ENCODE data around the gene TMEM255A. TPM values are rescaled to one million over a fixed set of nuclear protein-coding genes. Genes with fewer than 3 reads are reported as not detected.

The TMEM255A gene
- polyA plus RNA-seq, 1 donor from 2014 or later = 0.33 TPM

DNA sequence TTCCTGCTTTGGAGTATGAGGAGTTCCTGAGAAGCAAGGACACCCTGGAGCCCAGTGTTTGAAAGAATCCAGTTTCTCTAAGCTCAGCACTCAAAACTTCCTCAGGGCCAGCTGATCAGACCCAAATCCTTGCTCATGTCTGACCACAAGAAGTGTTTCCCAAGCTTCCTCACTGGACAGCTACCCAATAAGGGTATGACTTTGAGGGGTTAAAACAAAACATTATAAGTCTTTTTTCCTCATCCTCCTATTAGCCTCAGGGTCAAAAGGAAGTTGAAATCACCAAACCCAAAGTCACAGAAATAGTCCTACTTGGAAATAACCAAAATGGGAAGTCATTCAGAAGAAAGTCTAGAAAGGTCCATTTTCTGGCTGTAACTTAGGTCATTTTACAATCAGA, 46.9 kb downstream of the TMEM255A start:
- H3K27ac Mint-ChIP-seq = peak overlapping the region in 1 of 3 donors; percentile 13
- H3K4me3 Mint-ChIP-seq = no peak overlapping the region
- H3K27me3 Mint-ChIP-seq = peaks cover 1% of the 10 kb centered on the region
- no peaks in the 10 kb centered on the region for H3K9me3 Mint-ChIP-seq
- no peaks in the 10 kb centered on the region for H3K36me3 Mint-ChIP-seq
- H3K4me1 Mint-ChIP-seq = peaks cover 0 to 5% (median 2%) of the 10 kb centered on the region in 3 donors

DNA sequence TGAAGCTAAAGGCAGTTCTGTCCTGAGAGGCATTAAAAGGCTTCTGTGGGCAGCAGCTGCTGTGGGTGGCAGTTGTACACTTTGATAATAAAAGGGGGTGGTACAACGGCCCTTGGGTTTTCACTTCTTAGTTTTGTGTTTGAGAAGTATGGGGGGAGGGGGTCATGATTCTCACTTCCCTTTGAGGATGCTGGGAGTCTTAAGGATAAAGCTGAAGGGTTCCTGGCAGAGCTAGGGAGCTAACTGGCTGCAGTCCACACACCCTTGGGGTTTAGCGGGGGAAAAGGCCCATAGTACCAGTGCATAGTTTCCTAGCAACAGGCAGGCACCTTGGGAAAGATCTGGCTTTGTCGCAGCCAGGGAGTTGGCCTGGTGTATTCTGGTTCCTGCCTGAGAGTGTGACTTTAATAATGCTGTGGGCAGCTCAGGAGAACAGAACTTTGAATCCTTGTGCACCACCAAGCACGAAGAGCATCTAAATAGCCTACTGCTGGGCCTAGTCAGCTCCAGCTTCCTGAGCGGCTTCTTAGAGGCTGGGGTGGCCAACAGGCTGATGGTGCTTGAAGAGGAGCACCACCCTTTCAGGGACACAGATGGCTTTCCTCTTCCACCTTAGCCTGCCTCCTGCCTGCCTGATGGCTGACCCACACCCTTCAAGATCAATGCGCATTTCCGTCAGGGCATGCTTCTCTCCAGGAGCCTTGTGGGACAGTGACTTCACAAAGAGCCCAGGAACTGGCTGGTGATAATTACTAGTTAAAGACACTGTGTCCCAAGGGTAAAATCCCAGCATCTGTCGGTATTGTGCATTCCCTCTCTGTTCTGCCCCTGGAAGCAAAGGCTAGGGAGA, 48.2 kb downstream of the TMEM255A start:
- no peaks in the 10 kb centered on the region for H3K36me3 Mint-ChIP-seq
- no peak overlapping the region for H3K27ac Mint-ChIP-seq
- no peak overlapping the region for H3K4me3 Mint-ChIP-seq
- H3K27me3 Mint-ChIP-seq = peaks cover 1% of the 10 kb centered on the region
- H3K4me1 Mint-ChIP-seq = peaks cover 0 to 5% (median 2%) of the 10 kb centered on the region in 3 donors
- H3K9me3 Mint-ChIP-seq = no peaks in the 10 kb centered on the region

DNA sequence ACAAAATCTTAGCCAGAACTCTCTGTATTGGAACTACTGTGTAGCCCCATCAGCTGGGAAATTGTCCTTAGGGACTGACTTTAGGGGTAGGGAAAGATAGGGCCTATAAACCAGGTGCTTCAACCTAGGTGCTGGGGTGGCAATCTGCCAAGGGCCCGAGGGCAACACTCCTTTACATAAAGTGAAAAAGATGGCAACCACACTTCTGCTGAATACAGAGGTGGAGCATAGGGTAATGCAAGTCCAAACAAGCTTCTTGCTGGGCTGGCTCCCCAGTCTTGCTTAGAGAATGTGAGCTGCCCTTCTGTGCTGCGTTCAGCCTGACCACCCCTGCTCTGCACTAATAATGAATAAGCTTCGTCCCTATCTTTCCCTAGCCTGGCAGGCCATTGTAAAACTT, 50.9 kb downstream of the TMEM255A start:
- peaks cover 0 to 5% (median 2%) of the 10 kb centered on the region in 3 donors for H3K4me1 Mint-ChIP-seq
- H3K4me3 Mint-ChIP-seq = no peak overlapping the region
- no peaks in the 10 kb centered on the region for H3K36me3 Mint-ChIP-seq
- H3K27me3 Mint-ChIP-seq = peaks cover 1% of the 10 kb centered on the region
- no peaks in the 10 kb centered on the region for H3K9me3 Mint-ChIP-seq
- H3K27ac Mint-ChIP-seq = no peak overlapping the region

DNA sequence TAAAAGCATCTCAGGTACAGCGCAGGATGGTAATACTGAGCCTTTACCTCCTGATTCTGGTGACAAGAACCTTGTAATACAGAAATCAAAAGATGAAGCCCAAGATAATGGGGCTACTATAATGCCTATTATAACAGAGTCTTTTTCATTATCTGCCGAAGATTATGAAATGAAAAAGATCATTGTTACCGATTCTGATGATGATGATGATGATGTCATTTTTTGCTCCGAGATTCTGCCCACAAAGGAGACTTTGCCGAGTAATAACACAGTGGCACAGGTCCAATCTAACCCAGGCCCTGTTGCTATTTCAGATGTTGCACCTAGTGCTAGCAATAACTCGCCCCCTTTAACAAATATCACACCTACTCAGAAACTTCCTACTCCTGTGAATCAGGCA, 57.5 kb downstream of the TMEM255A start:
- Mint-ChIP-seq H3K27me3 (no peaks in the 10 kb centered on the region), H3K9me3 (no peaks in the 10 kb centered on the region), H3K4me3 (peak overlapping the region in 1 of 4 donors; percentile 33), H3K4me1 (peaks cover 5 to 9% (median 6%) of the 10 kb centered on the region in 3 donors), H3K27ac (no peak overlapping the region), H3K36me3 (no peaks in the 10 kb centered on the region)

DNA sequence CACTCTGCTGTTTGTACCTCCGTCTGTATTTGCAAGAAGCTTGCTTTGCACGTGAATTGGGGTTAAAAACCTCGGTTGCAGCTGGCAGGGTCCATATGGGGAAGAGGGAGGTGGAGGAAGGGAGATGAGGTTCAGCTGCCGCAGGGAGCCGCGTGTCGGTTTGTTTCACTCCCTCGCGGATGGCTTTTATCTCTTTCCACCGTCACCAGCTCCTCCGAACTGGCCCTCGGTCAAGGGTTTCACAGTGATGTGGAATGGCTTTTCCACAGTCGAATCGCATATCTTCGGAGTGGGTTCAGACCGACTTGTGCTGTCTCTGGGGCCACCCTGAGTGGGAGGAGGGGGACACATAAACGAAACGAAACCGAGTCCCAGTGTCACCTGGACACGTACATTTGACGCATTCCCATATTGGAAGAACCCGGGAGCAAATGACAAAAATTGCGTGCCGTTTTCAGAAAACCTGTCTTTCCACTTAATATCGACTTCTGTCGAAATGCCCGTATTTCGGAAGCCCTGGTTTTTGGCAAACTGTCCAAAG, 59.7 kb downstream of the TMEM255A start:
- Mint-ChIP-seq H3K4me1 (peaks cover 5 to 9% (median 6%) of the 10 kb centered on the region in 3 donors), H3K27ac (peak overlapping the region; percentile 61 to 72 (median 62)), H3K9me3 (peaks cover 0 to 1% (median 0%) of the 10 kb centered on the region in 3 donors), H3K36me3 (no peaks in the 10 kb centered on the region), H3K27me3 (peaks cover under 1% of the 10 kb centered on the region), H3K4me3 (peak overlapping the region; percentile 90 to 96 (median 92))

GRCh38 chrX:120250522-120251271, 60.6 kb downstream of the TMEM255A start, which contains the start of gene ZBTB33:
Gene ZBTB33, plus strand, starts transcription at chrX:120250812. Its CDS starts 2,604 bp downstream, at chrX:120253416.
- H3K27ac Mint-ChIP-seq = peak within 1 kb of the TSS; percentile 83 to 95 (median 93)
- peaks cover 0 to 1% (median 0%) of the 10 kb centered on the region in 3 donors for H3K9me3 Mint-ChIP-seq
- peak within 1 kb of the TSS; percentile 90 to 97 (median 94) for H3K4me3 Mint-ChIP-seq
- peaks cover 3% of the 10 kb centered on the region for H3K27me3 Mint-ChIP-seq
- H3K4me1 Mint-ChIP-seq = peaks cover 5 to 9% (median 6%) of the 10 kb centered on the region in 3 donors
- no peaks in the 10 kb centered on the region for H3K36me3 Mint-ChIP-seq

- H3K4me3 Mint-ChIP-seq = peak overlapping the region; percentile 86 to 98 (median 93)
- H3K4me1 Mint-ChIP-seq = peaks cover 4 to 17% (median 12%) of the 10 kb centered on the region in 3 donors
- H3K9me3 Mint-ChIP-seq = peaks cover 0 to 1% (median 0%) of the 10 kb centered on the region in 3 donors
- H3K27ac Mint-ChIP-seq = peak overlapping the region; percentile 23 to 95 (median 94)
- no peaks in the 10 kb centered on the region for H3K36me3 Mint-ChIP-seq
- peaks cover 3% of the 10 kb centered on the region for H3K27me3 Mint-ChIP-seq
Observed at GRCh38 chrX:120244735-120245498, 66.3 kb downstream of the TMEM255A start.

DNA sequence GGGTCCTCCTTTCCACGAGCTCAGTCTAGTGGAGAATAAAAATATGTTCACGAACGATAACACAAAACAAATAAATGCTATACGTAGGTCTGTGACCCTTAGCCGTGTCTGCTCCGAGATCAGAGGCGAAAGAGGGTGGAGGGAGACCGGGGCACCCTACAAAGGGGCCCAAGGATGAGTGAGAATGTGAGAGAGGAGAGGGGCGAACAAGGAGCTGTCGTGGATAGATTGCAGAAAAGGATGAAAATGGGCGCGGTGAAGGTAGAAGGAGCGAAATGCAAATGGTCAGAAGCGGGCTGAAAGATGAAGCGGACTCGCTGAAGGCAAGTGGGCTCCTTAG, 66.9 kb downstream of the TMEM255A start:
- Mint-ChIP-seq H3K27ac (peak overlapping the region; percentile 23 to 95 (median 94)), H3K27me3 (peaks cover 3% of the 10 kb centered on the region), H3K4me3 (peak overlapping the region; percentile 86 to 98 (median 93)), H3K4me1 (peaks cover 4 to 17% (median 12%) of the 10 kb centered on the region in 3 donors), H3K36me3 (no peaks in the 10 kb centered on the region), H3K9me3 (peaks cover 0 to 1% (median 0%) of the 10 kb centered on the region in 3 donors)

DNA sequence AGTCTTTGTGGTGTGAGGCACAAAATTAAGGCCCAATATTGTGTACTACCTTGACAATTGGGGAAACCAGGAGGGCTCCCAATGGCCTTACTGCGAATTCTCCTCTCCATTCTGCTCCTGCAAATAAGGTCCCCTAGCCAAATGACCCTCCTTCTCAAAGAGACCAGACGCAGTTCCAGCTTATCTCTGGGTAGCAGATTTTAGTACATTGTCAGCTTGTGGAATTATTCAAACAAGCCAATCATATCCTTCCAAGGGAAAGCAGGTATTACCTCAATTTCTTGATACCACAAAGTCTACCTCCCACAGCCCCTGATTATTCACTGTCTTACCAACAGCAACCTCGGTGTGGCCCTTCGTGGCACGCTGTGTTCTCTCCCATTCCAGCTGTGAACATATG, 68.4 kb downstream of the TMEM255A start:
- H3K4me1 Mint-ChIP-seq = peaks cover 4 to 20% (median 12%) of the 10 kb centered on the region in 3 donors
- H3K27me3 Mint-ChIP-seq = peaks cover 3% of the 10 kb centered on the region
- peaks cover 0 to 1% (median 0%) of the 10 kb centered on the region in 3 donors for H3K9me3 Mint-ChIP-seq
- no peak overlapping the region for H3K27ac Mint-ChIP-seq
- peaks cover 2% of the 10 kb centered on the region for H3K36me3 Mint-ChIP-seq
- H3K4me3 Mint-ChIP-seq = no peak overlapping the region

DNA sequence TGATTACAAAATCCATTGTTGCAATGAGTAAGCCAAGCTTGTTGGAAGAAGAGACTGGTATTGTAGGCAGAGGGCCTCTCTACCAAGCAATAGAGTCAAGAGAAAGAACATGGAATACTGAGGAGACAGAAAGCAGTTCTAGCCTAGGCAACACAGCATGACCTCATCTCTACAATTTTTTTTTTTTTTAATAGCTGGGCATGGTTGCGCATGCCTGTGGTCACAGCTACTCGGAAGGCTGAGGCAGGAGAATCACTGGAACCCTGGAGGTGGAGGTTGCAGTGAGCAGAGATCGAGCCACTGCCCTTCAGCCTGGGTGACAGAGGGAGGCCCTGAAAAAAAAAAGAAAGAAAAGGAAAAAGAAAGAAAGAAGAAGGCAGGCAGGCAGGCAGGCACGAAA, 72.3 kb downstream of the TMEM255A start:
- Mint-ChIP-seq H3K9me3 (no peaks in the 10 kb centered on the region), H3K27me3 (no peaks in the 10 kb centered on the region), H3K27ac (no peak overlapping the region), H3K4me1 (peaks cover under 1 to 15% (median 6%) of the 10 kb centered on the region in 3 donors), H3K36me3 (peaks cover 2% of the 10 kb centered on the region), H3K4me3 (no peak overlapping the region)

DNA sequence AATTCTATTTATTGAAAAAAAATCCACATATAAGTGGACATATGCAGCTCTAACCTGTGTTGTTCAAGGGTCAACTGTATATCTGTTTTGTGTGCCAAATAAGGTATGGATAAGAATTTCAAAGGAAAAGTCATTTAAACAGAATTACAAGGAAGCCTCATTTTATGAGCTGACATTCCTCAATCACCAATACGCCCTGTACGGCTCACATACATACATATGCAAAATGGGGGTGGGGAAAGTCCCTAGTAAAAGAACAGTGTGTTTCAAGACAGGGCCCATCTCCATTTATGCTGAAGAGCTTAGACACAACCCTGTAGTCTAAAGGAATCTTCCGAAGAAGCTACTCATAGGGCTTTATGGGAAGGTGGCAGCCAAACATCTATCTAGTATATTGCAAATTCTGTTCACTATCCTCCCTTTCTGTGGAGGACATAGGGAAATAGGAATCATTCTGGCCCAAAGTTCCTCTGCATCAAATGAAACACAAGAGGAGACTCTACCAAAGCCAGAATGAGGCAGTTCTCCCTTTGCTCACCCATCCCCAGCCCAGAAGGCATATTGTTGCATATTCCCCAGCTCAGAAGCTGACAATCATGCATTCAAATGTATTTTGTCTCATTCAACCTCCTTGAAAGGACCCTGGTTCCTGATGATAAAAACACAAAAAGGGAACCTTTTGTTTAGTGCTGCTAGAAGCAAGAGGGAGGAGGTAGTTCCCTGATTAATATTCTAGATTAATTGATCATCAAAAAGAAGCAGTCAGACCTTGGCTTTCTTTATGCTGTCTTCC, 74.4 kb downstream of the TMEM255A start:
- H3K36me3 Mint-ChIP-seq = peaks cover 2% of the 10 kb centered on the region
- no peak overlapping the region for H3K4me3 Mint-ChIP-seq
- H3K27ac Mint-ChIP-seq = no peak overlapping the region
- H3K9me3 Mint-ChIP-seq = no peaks in the 10 kb centered on the region
- H3K27me3 Mint-ChIP-seq = no peaks in the 10 kb centered on the region
- H3K4me1 Mint-ChIP-seq = peaks cover 0 to 5% (median 0%) of the 10 kb centered on the region in 3 donors

- peaks cover 3% of the 10 kb centered on the region for H3K36me3 Mint-ChIP-seq
- H3K27me3 Mint-ChIP-seq = no peaks in the 10 kb centered on the region
- peaks cover 0 to 3% (median 0%) of the 10 kb centered on the region in 3 donors for H3K4me1 Mint-ChIP-seq
- no peaks in the 10 kb centered on the region for H3K9me3 Mint-ChIP-seq
- no peak overlapping the region for H3K4me3 Mint-ChIP-seq
- no peak overlapping the region for H3K27ac Mint-ChIP-seq
Observed at GRCh38 chrX:120235284-120235683, 76.0 kb downstream of the TMEM255A start.

DNA sequence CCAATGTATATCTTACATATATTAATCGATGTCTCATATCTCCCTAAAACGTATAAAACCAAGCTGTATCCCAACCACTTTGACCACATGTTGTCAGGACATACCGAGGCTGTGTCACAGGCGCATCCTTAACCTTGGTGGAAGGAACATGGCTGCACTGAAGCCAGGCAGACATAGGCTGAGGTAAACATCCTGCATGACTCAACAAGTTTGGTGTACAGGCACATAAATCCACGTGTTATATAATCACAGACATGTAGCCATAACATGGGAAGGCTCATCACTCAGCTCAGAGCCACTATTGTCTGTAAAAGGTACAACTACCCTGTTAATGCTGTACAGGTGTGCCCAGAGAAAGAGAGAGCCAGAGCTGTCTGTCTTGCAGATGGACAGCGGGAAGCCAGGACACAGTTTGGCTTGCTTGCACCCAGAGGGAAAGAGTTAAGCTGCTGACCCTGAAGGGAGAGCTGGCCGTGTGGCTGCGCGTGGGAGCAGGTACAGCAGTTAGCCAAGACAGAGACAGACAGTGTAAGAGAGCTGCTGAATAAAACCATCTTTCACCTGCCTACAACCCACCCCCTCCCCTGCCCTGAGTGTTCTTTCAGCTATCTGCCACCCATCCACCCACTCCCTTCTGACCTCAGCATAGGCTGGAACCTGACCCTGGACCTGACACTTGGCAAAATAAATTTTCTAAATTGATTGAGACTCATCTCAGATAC, 82.9 kb downstream of the TMEM255A start:
- H3K27me3 Mint-ChIP-seq = no peaks in the 10 kb centered on the region
- H3K4me3 Mint-ChIP-seq = no peak overlapping the region
- H3K27ac Mint-ChIP-seq = peak overlapping the region in 1 of 3 donors; percentile 51
- H3K4me1 Mint-ChIP-seq = no peaks in the 10 kb centered on the region
- no peaks in the 10 kb centered on the region for H3K9me3 Mint-ChIP-seq
- H3K36me3 Mint-ChIP-seq = peaks cover 2% of the 10 kb centered on the region

Measured in IgD-negative memory B cell (primary cell).